ENCODE results near the gene GABRG3. TPM values are rescaled to one million over a fixed set of nuclear protein-coding genes. Genes with fewer than 3 reads are reported as not detected.

GABRG3 gene
- total RNA-seq, 1 donor from 2014 or later = not detected

DNA sequence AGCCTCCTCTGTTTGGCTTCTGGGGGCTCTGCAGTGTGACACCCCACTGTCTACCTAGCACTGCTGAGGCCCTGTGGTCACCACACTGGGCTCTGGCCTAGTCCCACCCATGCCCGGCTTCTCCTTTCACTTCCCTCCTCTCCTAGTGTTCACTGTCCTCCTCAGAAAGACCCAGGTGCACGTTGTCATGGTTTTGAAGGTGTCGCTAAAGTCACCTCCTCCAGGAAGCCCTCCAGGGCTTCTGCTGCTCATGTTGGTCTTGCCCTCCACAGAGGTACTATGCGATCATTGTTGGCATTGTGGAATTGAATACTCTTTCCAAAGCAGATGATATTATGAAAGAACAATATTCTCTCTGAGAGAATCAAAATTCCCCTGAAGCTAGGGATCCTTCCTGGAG is 163.5 kb downstream of the GABRG3 start:
- Histone ChIP-seq H3K4me1 (no peaks in the 10 kb centered on the region), H3K4me3 (no peak overlapping the region), H3K36me3 (no peaks in the 10 kb centered on the region), H3K27me3 (no peaks in the 10 kb centered on the region), H3K9me3 (no peaks in the 10 kb centered on the region), H3K27ac (no peak overlapping the region)
- intact Hi-C loops (cut with DNase I) = no loop called here
- TF ChIP-seq, protein P1, sequence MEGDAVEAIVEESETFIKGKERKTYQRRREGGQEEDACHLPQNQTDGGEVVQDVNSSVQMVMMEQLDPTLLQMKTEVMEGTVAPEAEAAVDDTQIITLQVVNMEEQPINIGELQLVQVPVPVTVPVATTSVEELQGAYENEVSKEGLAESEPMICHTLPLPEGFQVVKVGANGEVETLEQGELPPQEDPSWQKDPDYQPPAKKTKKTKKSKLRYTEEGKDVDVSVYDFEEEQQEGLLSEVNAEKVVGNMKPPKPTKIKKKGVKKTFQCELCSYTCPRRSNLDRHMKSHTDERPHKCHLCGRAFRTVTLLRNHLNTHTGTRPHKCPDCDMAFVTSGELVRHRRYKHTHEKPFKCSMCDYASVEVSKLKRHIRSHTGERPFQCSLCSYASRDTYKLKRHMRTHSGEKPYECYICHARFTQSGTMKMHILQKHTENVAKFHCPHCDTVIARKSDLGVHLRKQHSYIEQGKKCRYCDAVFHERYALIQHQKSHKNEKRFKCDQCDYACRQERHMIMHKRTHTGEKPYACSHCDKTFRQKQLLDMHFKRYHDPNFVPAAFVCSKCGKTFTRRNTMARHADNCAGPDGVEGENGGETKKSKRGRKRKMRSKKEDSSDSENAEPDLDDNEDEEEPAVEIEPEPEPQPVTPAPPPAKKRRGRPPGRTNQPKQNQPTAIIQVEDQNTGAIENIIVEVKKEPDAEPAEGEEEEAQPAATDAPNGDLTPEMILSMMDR (IDR thresholded peaks at IDR 0.05) = no peak
- no peak for TF ChIP-seq POLR2AphosphoS5 (IDR thresholded peaks at IDR 0.05; ENCODE audit: insufficient read depth in 1 of 2, low read depth in 1 of 2)
- TF ChIP-seq POLR2A (IDR thresholded peaks at IDR 0.05) = no peak
- no peak for DNase-seq (ENCODE audit: extremely low spot score in 2 of 2)

DNA sequence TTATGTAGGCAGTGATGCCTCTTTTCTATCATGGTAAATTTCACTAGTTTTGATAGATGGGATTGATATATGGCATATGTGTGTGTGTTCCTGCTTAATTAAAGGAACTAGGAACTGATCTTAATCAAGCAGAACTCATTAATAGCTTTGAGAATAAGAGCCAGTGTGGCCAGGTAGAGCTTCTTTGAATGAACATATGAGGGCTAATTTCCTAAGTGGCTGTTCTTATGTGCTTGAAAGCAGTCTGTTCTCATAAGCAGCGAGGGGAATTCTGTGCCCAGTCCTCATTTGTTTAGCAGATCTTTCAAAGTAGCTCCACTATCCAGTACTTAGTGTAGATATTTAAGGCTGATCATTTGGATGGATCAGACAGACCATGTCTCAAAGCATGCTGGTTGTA is 164.2 kb downstream of the GABRG3 start:
- Histone ChIP-seq H3K36me3 (no peaks in the 10 kb centered on the region), H3K4me3 (no peak overlapping the region), H3K9me3 (no peaks in the 10 kb centered on the region), H3K27me3 (no peaks in the 10 kb centered on the region), H3K4me1 (no peaks in the 10 kb centered on the region), H3K27ac (no peak overlapping the region)
- no peak for DNase-seq (ENCODE audit: extremely low spot score in 2 of 2)
- intact Hi-C loops (cut with DNase I) = no loop called here
- no peak for TF ChIP-seq POLR2A (IDR thresholded peaks at IDR 0.05)
- no peak for TF ChIP-seq POLR2AphosphoS5 (IDR thresholded peaks at IDR 0.05; ENCODE audit: insufficient read depth in 1 of 2, low read depth in 1 of 2)
- TF ChIP-seq, protein P1 (IDR thresholded peaks at IDR 0.05) = no peak

DNA sequence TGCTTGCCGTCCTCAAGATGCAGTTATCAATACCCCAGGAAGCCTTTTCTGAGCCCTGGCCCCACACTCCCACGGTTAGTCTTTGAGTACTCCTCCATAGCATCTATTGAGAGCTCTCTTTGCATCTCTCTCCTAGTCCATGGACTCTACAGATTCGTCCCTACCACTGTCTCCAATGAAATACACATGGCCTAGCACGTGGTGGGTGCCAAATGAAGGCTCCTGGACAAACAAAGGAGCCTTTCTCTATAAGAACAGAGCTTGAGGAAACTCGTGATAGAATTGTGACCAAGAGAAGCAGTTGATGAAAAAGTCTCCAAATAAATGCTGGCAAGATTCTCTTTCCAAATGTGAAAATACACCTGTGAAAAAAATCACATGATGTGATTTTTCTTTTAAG is 166.1 kb downstream of the GABRG3 start:
- Histone ChIP-seq H3K36me3 (no peaks in the 10 kb centered on the region), H3K4me3 (no peak overlapping the region), H3K9me3 (no peaks in the 10 kb centered on the region), H3K27me3 (no peaks in the 10 kb centered on the region), H3K4me1 (no peaks in the 10 kb centered on the region), H3K27ac (no peak overlapping the region)
- intact Hi-C loops (cut with DNase I) = no loop called here
- TF ChIP-seq POLR2AphosphoS5 (IDR thresholded peaks at IDR 0.05; ENCODE audit: insufficient read depth in 1 of 2, low read depth in 1 of 2) (no peak), POLR2A (IDR thresholded peaks at IDR 0.05) (no peak)
- TF ChIP-seq, protein P1 (IDR thresholded peaks at IDR 0.05) = no peak
- no peak for DNase-seq (ENCODE audit: extremely low spot score in 2 of 2)

DNA sequence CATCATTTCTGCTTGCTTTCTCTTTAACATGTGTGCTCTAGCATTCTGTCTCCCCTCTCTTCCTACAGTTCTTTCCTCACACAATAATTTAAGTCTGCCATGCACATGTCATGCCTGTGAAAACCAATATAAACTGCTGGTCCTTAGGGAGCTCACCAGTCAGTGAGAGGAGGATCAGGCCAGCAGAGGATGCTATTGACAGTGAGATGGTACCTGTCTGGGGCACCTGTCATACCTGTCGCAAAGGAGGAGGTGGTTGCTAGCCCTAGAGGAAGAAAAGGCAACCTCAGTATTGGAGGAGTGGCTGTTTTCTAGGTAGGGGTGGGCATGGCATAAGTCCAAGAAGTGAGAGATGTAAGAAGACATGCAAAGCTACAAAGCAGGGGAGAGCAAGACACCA is 194.6 kb downstream of the GABRG3 start:
- TF ChIP-seq POLR2AphosphoS5 (IDR thresholded peaks at IDR 0.05; ENCODE audit: insufficient read depth in 1 of 2, low read depth in 1 of 2) = no peak
- TF ChIP-seq POLR2A (IDR thresholded peaks at IDR 0.05) = no peak
- TF ChIP-seq, protein P1 (IDR thresholded peaks at IDR 0.05) = no peak
- Histone ChIP-seq H3K4me3 (no peak overlapping the region), H3K4me1 (no peaks in the 10 kb centered on the region)

DNA sequence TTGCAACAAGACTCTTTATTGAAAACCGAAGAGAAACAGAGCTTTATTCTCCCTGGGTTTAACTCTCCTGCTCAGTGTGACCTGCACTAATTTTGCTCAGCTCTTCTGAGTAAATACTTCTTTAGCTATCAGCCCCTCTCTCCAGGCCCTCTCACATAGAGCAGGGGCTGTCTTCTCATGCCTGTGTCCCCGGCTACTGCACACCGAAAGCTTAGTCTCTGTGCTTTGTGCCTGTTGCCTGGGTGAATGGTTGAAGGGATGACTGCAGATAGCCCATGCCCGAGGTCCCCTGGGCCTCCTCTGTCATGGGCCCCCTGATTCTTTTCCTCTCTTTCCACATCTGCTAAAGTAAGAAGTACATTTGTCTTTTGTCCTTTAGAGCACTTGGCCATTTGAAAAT is 195.9 kb downstream of the GABRG3 start:
- intact Hi-C loops (cut with DNase I) = no loop called here
- DNase-seq (ENCODE audit: extremely low spot score in 2 of 2) = no peak
- TF ChIP-seq, protein P1 (IDR thresholded peaks at IDR 0.05) = no peak
- TF ChIP-seq POLR2A (IDR thresholded peaks at IDR 0.05) = no peak
- no peak for TF ChIP-seq POLR2AphosphoS5 (IDR thresholded peaks at IDR 0.05; ENCODE audit: insufficient read depth in 1 of 2, low read depth in 1 of 2)
- Histone ChIP-seq H3K36me3 (no peaks in the 10 kb centered on the region), H3K4me3 (no peak overlapping the region), H3K4me1 (no peaks in the 10 kb centered on the region), H3K27me3 (no peaks in the 10 kb centered on the region), H3K27ac (no peak overlapping the region), H3K9me3 (no peaks in the 10 kb centered on the region)

More for the DNA sequence above, 194.6 kb downstream of the GABRG3 start:
- no peak for DNase-seq (ENCODE audit: extremely low spot score in 2 of 2)
- intact Hi-C loops (cut with DNase I) = no loop called here
- no peaks in the 10 kb centered on the region for H3K9me3 ChIP-seq
- H3K27me3 ChIP-seq = no peaks in the 10 kb centered on the region
- no peaks in the 10 kb centered on the region for H3K36me3 ChIP-seq
- H3K27ac ChIP-seq = no peak overlapping the region

Data from vagina (tissue), 2 donors.